H9 (cell line): ENCODE measurements around the gene AASDH. TPM values are rescaled to one million over a fixed set of nuclear protein-coding genes. Genes with fewer than 3 reads are reported as not detected.

Source experiments
- DNase-seq: peaks from one replicate; pipeline ENCODE4 v3.0.0-alpha.2; 2017
- H2AFZ ChIP-seq: one replicate; pipeline ENCODE4 v1.6.1; 2013; ENCODE audit warnings: mild to moderate bottlenecking, low read length, control low read depth, moderate library complexity
- H2AK5ac ChIP-seq: 2 replicates; pipeline ENCODE4 v1.6.1; 2013; ENCODE audit warnings: low read length, control low read depth, mixed read lengths; ENCODE audit not compliant: insufficient read length
- H2BK120ac ChIP-seq: one replicate; pipeline ENCODE4 v1.6.1; 2013; ENCODE audit warnings: low read depth, mild to moderate bottlenecking, low read length, control low read depth, inconsistent platforms; ENCODE audit not compliant: poor library complexity, severe bottlenecking
- H2BK12ac ChIP-seq: 2 replicates; pipeline ENCODE4 v1.6.1; 2013; ENCODE audit warnings: low read length, control low read depth, mixed read lengths, low read depth; ENCODE audit not compliant: insufficient read length
- H2BK15ac ChIP-seq: 2 replicates; pipeline ENCODE4 v1.6.1; 2013; ENCODE audit warnings: low read depth, low read length, control low read depth
- H2BK20ac ChIP-seq: one replicate; pipeline ENCODE4 v1.6.1; 2013; ENCODE audit warnings: low read depth, mild to moderate bottlenecking, low read length, control low read depth, inconsistent platforms; ENCODE audit not compliant: poor library complexity, severe bottlenecking
- H2BK5ac ChIP-seq: 2 replicates; pipeline ENCODE4 v1.6.1; 2013; ENCODE audit warnings: low read length, control low read depth, mixed read lengths; ENCODE audit not compliant: insufficient read length
- H3K14ac ChIP-seq: 2 replicates; pipeline ENCODE4 v1.6.1; 2013; ENCODE audit warnings: low read length, control low read depth; ENCODE audit not compliant: insufficient read depth
- H3K18ac ChIP-seq: 2 replicates; pipeline ENCODE4 v1.6.1; 2013; ENCODE audit warnings: low read depth, mild to moderate bottlenecking, mixed read lengths, low read length, control low read depth; ENCODE audit not compliant: insufficient read length
- H3K23ac ChIP-seq: 2 replicates; pipeline ENCODE4 v1.6.1; 2013; ENCODE audit warnings: low read length, control low read depth, mixed read lengths, low read depth; ENCODE audit not compliant: insufficient read length
- H3K23me2 ChIP-seq: 2 replicates; pipeline ENCODE4 v1.6.1; 2013; ENCODE audit warnings: low read depth, mild to moderate bottlenecking, mixed read lengths, low read length, control low read depth; ENCODE audit not compliant: insufficient read length, poor library complexity, severe bottlenecking
- H3K27ac ChIP-seq: 2 replicates; pipeline ENCODE4 v1.5.1; 2013; ENCODE audit warnings: low read length, control low read depth, mixed read lengths, low read depth; ENCODE audit not compliant: insufficient read length
- H3K27me3 ChIP-seq: 2 replicates; pipeline ENCODE4 v1.6.1; 2013; ENCODE audit warnings: low read length, control low read depth, inconsistent platforms; ENCODE audit not compliant: insufficient read depth
- H3K4ac ChIP-seq: 2 replicates; pipeline ENCODE4 v1.6.1; 2013; ENCODE audit warnings: low read depth, mild to moderate bottlenecking, control low read depth, inconsistent platforms, low read length, moderate library complexity
- H3K4me1 ChIP-seq: 2 replicates; pipeline ENCODE4 v1.6.1; 2013; ENCODE audit warnings: low read length, control low read depth, inconsistent platforms; ENCODE audit not compliant: insufficient read depth
- H3K4me2 ChIP-seq: 2 replicates; pipeline ENCODE4 v1.6.1; 2013; ENCODE audit warnings: low read length, control low read depth, mixed read lengths; ENCODE audit not compliant: insufficient read length, insufficient read depth
- H3K56ac ChIP-seq: 2 replicates; pipeline ENCODE4 v1.6.1; 2013; ENCODE audit warnings: low read depth, mild to moderate bottlenecking, mixed read lengths, low read length, control low read depth; ENCODE audit not compliant: insufficient read length
- H3K79me1 ChIP-seq: 2 replicates; pipeline ENCODE4 v1.6.1; 2013; ENCODE audit warnings: low read depth, mild to moderate bottlenecking, moderate library complexity, low read length, control low read depth, inconsistent platforms; ENCODE audit not compliant: insufficient read depth, poor library complexity, severe bottlenecking
- H3K79me2 ChIP-seq: 2 replicates; pipeline ENCODE4 v1.6.1; 2013; ENCODE audit warnings: low read length, control low read depth, inconsistent platforms; ENCODE audit not compliant: insufficient read depth
- H3K9ac ChIP-seq: 2 replicates; pipeline ENCODE4 v1.6.1; 2013; ENCODE audit warnings: low read length, control low read depth, mixed read lengths; ENCODE audit not compliant: insufficient read length; ENCODE audit errors: extremely low read depth
- H3K9me3 ChIP-seq: one replicate; pipeline ENCODE4 v1.6.1; 2013; ENCODE audit warnings: low read depth, low read length, inconsistent platforms; ENCODE audit not compliant: control insufficient read depth
- H3T11ph ChIP-seq: one replicate; pipeline ENCODE4 v1.6.1; 2013; ENCODE audit warnings: mild to moderate bottlenecking, low read length, control low read depth, inconsistent platforms
- H4K20me1 ChIP-seq: one replicate; pipeline ENCODE4 v1.6.1; 2013; ENCODE audit not compliant: control insufficient read depth, insufficient read length, insufficient read depth
- H4K5ac ChIP-seq: 2 replicates; pipeline ENCODE4 v1.6.1; 2013; ENCODE audit warnings: low read depth, mild to moderate bottlenecking, mixed read lengths, low read length, control low read depth; ENCODE audit not compliant: insufficient read length
- H4K8ac ChIP-seq: replicated peaks from 2 replicates; pipeline ENCODE4 v1.6.1; 2013; ENCODE audit warnings: low read length, control low read depth, mixed read lengths, low read depth; ENCODE audit not compliant: insufficient read length
- H4K91ac ChIP-seq: 2 replicates; pipeline ENCODE4 v1.6.1; 2013; ENCODE audit warnings: low read depth, mild to moderate bottlenecking, moderate library complexity, mixed read lengths, low read length, control low read depth; ENCODE audit not compliant: insufficient read length
- H3K27ac Mint-ChIP-seq, 3 experiments: 2 replicates in 2 of 3; 3 replicates in 1 of 3; pipeline ENCODE4 v1.8.0; 2020 to 2021; ENCODE audit warnings: mixed read lengths in 3 of 3, mild to moderate bottlenecking in 1 of 3, moderate library complexity in 1 of 3
- H3K27me3 Mint-ChIP-seq: 2 replicates; pipeline ENCODE4 v1.8.0; 2021; ENCODE audit warnings: low read depth, mild to moderate bottlenecking, moderate library complexity, mixed read lengths
- H3K36me3 Mint-ChIP-seq, 3 experiments: 2 replicates in 2 of 3; 3 replicates in 1 of 3; pipeline ENCODE4 v1.8.0; 2020 to 2021; ENCODE audit warnings: low read depth in 3 of 3, mixed read lengths in 3 of 3; ENCODE audit not compliant: insufficient read depth in 1 of 3
- H3K4me1 Mint-ChIP-seq, 2 experiments: 2 replicates each; pipeline ENCODE4 v1.8.0; 2020; ENCODE audit warnings: mixed read lengths in 2 of 2
- H3K4me3 Mint-ChIP-seq, 2 experiments: 2 replicates in 1 of 2; 3 replicates in 1 of 2; pipeline ENCODE4 v1.8.0; 2020 to 2021; ENCODE audit warnings: mild to moderate bottlenecking in 2 of 2, mixed read lengths in 2 of 2, moderate library complexity in 1 of 2
- H3K9me3 Mint-ChIP-seq, 2 experiments: 2 replicates in 1 of 2; 3 replicates in 1 of 2; pipeline ENCODE4 v1.8.0; 2020; ENCODE audit warnings: mild to moderate bottlenecking in 2 of 2, mixed read lengths in 2 of 2, moderate library complexity in 1 of 2
- CTCF ChIP-seq: fragments of 200-600 bp; sonication (generic); conservative IDR thresholded peaks from 3 replicates; pipeline ENCODE4 v1.8.0; 2021; ENCODE audit warnings: antibody characterized with exemption, mild to moderate bottlenecking
- WGBS: extraction: QIAGEN DNeasy Blood & Tissue Kit; methylation state at CpG from one replicate; pipeline ENCODE4 v1.1.7; 2013; ENCODE audit warnings: missing lambda C conversion rate, low lambda C conversion rate, mixed read lengths; ENCODE audit not compliant: insufficient read length; ENCODE audit errors: extremely low coverage; 5-methylcytosine and 5-hydroxymethylcytosine counted together
- total RNA-seq: library from RNA; stranded (reverse); gene quantifications from 2 replicates; pipeline ENCODE4 v1.2.1, GENCODE V29; 2021

AASDH gene
- total RNA-seq, 1 experiment from 2014 or later: 12.9 TPM

- H3K36me3 Mint-ChIP-seq: peaks cover 0 to 5% (median 2%) of the 10 kb centered on the region in 3 experiments; a peak in 3 of 7 replicates
Measured at GRCh38 chr4:56297776-56298175, 89.5 kb downstream of the AASDH start.

More at GRCh38 chr4:56297776-56298175, 89.5 kb downstream of the AASDH start:
- Mint-ChIP-seq H3K4me3 (no peak overlapping the region), H3K27me3 (no peaks in the 10 kb centered on the region), H3K4me1 (peaks cover 17% of the 10 kb centered on the region in 2 experiments), H3K9me3 (peaks cover 3% of the 10 kb centered on the region in 2 experiments; a peak in 4 of 5 replicates), H3K27ac (peak overlapping the region in 1 of 3 experiments; percentile 14; a peak in 1 of 7 replicates)
- TF ChIP-seq CTCF: no peak
- Histone ChIP-seq H3K9ac (no peak overlapping the region), H3K18ac (no peak overlapping the region), H2BK12ac (no peak overlapping the region), H2AFZ (no peak overlapping the region), H3K23ac (no peak overlapping the region), H4K91ac (no peak overlapping the region), H3K79me1 (no peaks in the 10 kb centered on the region), H3K23me2 (no peaks in the 10 kb centered on the region), H4K8ac (no peak overlapping the region), H2AK5ac (no peak overlapping the region), H3K4me1 (no peaks in the 10 kb centered on the region; the same call in 1 of the 2 replicates), H2BK5ac (no peak overlapping the region), H3K79me2 (no peaks in the 10 kb centered on the region), H3K4ac (no peak overlapping the region), H3K27ac (no peak overlapping the region), H3K27me3 (peaks cover 3% of the 10 kb centered on the region; the same call in 1 of the 2 replicates), H2BK15ac (no peak overlapping the region), H2BK120ac (no peak overlapping the region), H2BK20ac (no peak overlapping the region), H4K20me1 (no peaks in the 10 kb centered on the region), H3K4me2 (no peak overlapping the region), H4K5ac (no peak overlapping the region), H3K14ac (no peak overlapping the region), H3K56ac (no peak overlapping the region), H3T11ph (no peak overlapping the region), H3K9me3 (no peaks in the 10 kb centered on the region)
- no CpG with 5 or more reads among the region's 2 CpGs for WGBS
- no peak for DNase-seq
